Measurements from ENCODE around the gene UNC5A. TPM values are rescaled to one million over a fixed set of nuclear protein-coding genes. Genes with fewer than 3 reads are reported as not detected.

Gene UNC5A
- total and polyA plus RNA-seq, 7 experiments from 2014 or later = not detected

DNA sequence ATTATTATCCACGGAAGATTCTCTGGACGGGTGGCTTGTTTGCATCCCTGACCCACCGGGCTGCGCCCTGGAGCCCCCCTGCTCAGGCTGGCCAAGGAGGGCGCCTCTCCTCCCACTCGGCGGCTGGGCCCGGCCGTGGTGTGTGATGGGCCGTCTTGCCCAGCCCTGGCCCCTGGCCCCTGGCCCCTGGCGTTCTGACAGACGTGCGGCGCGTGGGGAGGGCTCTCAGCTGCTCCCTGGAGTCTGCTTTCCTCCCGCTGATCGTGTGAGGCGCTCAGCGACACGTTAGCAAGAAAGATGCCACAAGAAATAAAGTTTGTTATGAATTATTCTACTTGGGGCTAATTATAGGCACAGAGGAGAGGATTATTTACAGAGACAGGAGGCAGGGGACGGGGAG lies 33.3 kb downstream of the UNC5A start:
- Mint-ChIP-seq H3K27ac (no peak overlapping the region), H3K4me1 (peaks cover 0 to 3% (median 0%) of the 10 kb centered on the region in 7 donors), H3K4me3 (no peak overlapping the region), H3K36me3 (no peaks in the 10 kb centered on the region), H3K9me3 (peaks cover 0 to 2% (median 0%) of the 10 kb centered on the region in 11 donors), H3K27me3 (peaks cover 11 to 52% (median 31%) of the 10 kb centered on the region in 5 donors)
- intact Hi-C loops (cut with micrococcal nuclease) = no loop called here
- no peak for DNase-seq
- Histone ChIP-seq H3K27ac (ENCODE audit: low read depth, low read length) (no peak overlapping the region), H3K9me3 (ENCODE audit: control insufficient read depth in 2 of 3, low read length in 3 of 3) (no peaks in the 10 kb centered on the region), H3K27me3 (ENCODE audit: control insufficient read depth in 2 of 2, insufficient read depth in 2 of 2, low read length in 2 of 2) (no peaks in the 10 kb centered on the region), H3K36me3 (ENCODE audit: control insufficient read depth in 2 of 3, insufficient read depth in 3 of 3, low read length in 3 of 3) (no peaks in the 10 kb centered on the region), H3K4me3 (ENCODE audit: low read length) (no peak overlapping the region), H3K4me1 (ENCODE audit: control insufficient read depth in 2 of 2, insufficient read depth in 2 of 2, low read length in 2 of 2) (no peaks in the 10 kb centered on the region)
- POLR2A ChIA-PET = no interaction called here
- ATAC-seq = no peak
- CTCF ChIA-PET = no interaction called here

DNA sequence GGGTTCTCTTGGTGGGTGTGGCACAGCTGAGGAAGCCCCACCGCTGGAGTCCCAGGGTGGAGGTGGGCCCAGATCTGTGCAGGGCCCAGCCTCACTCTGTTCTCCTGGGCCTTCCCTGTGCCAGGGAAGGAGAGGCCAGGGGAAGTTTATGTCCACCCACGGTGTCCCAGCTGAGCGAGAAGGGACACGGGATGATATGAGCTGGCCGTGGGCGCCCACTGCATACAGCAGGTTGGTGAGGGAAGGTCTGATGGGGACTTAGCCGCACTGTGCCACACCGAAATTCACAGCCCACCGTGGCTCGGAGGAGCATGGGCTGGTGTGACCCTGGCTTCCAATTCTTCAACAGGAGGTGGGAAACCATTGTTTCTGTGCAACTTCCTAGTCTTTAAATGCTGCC lies 33.9 kb downstream of the UNC5A start:
- peaks cover 11 to 52% (median 31%) of the 10 kb centered on the region in 5 donors for H3K27me3 Mint-ChIP-seq
- Histone ChIP-seq H3K36me3 (ENCODE audit: control insufficient read depth in 2 of 3, insufficient read depth in 3 of 3, low read length in 3 of 3) (no peaks in the 10 kb centered on the region), H3K27ac (ENCODE audit: low read depth, low read length) (no peak overlapping the region), H3K4me1 (ENCODE audit: control insufficient read depth in 2 of 2, insufficient read depth in 2 of 2, low read length in 2 of 2) (no peaks in the 10 kb centered on the region), H3K4me3 (ENCODE audit: low read length) (no peak overlapping the region), H3K9me3 (ENCODE audit: control insufficient read depth in 2 of 3, low read length in 3 of 3) (no peaks in the 10 kb centered on the region), H3K27me3 (ENCODE audit: control insufficient read depth in 2 of 2, insufficient read depth in 2 of 2, low read length in 2 of 2) (no peaks in the 10 kb centered on the region)
- peaks cover 0 to 3% (median 0%) of the 10 kb centered on the region in 7 donors for H3K4me1 Mint-ChIP-seq
- no peak overlapping the region for H3K4me3 Mint-ChIP-seq
- peaks cover 0 to 2% (median 0%) of the 10 kb centered on the region in 11 donors for H3K9me3 Mint-ChIP-seq
- ChIA-PET CTCF (no interaction called here), POLR2A (no interaction called here)
- H3K27ac Mint-ChIP-seq = no peak overlapping the region
- no peaks in the 10 kb centered on the region for H3K36me3 Mint-ChIP-seq
- intact Hi-C loops (cut with micrococcal nuclease) = no loop called here
- DNase-seq = no peak
- ATAC-seq = no peak

DNA sequence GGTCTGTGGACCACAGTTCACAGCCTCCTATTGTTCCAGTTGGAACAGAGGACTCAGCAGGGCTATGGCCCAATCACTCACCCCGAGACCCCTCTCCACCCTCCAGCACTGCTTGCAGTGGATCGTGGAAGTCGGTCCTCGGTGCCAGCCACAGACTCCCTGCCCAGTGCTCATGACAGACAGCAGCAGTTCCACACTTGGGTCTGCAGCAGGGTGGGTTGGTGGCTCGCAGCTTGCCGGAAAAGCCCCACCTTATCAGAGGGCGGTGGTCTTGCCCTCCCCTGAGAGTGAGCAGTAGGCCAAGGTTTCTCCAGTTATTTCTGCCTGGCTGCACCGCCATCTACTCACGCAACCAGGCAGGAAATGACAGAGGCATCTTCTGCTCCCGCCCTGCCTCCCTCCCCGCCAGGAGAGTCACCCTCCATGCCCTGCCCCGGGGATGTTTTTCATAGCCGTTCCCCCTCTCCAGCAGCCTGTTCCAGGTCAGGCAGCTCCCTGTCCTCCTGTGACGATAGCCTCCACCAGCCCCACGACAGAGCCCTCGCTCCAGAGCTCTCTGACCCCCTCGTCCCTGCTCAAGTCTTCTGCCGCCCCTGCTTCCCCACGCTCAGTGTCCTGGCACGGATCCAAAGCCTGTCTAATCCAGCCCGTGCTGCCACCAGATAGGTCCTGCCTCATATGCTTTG lies 34.5 kb downstream of the UNC5A start:
- Histone ChIP-seq H3K9me3 (ENCODE audit: control insufficient read depth in 2 of 3, low read length in 3 of 3) (no peaks in the 10 kb centered on the region), H3K4me3 (ENCODE audit: low read length) (no peak overlapping the region), H3K27ac (ENCODE audit: low read depth, low read length) (no peak overlapping the region), H3K36me3 (ENCODE audit: control insufficient read depth in 2 of 3, insufficient read depth in 3 of 3, low read length in 3 of 3) (no peaks in the 10 kb centered on the region), H3K27me3 (ENCODE audit: control insufficient read depth in 2 of 2, insufficient read depth in 2 of 2, low read length in 2 of 2) (no peaks in the 10 kb centered on the region), H3K4me1 (ENCODE audit: control insufficient read depth in 2 of 2, insufficient read depth in 2 of 2, low read length in 2 of 2) (no peaks in the 10 kb centered on the region)
- peaks cover 0 to 2% (median 0%) of the 10 kb centered on the region in 11 donors for H3K9me3 Mint-ChIP-seq
- DNase-seq (no peak), ATAC-seq (no peak)
- H3K27ac Mint-ChIP-seq = no peak overlapping the region
- intact Hi-C loops (cut with micrococcal nuclease) = no loop called here
- CTCF ChIA-PET = no interaction called here
- POLR2A ChIA-PET = no interaction called here
- H3K36me3 Mint-ChIP-seq = no peaks in the 10 kb centered on the region
- H3K4me1 Mint-ChIP-seq = peaks cover 0 to 3% (median 0%) of the 10 kb centered on the region in 7 donors
- H3K4me3 Mint-ChIP-seq = no peak overlapping the region
- peaks cover 11 to 56% (median 31%) of the 10 kb centered on the region in 5 donors for H3K27me3 Mint-ChIP-seq

DNA sequence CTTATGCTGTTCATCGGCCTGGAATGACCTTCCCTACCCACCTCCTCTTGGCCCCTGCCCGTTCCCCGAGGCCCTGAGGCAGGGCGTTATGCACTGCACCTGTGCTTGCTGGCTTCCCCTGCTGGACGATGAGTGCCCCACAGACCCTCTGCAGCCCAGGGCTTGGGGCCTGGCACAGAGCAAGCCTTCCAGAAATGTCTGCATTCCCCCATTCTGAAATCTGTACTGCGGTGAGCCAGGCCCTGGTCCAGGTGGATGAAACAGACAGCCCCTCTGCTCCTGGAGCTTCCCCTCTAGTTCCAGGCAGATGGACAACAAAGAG lies 35.0 kb downstream of the UNC5A start:
- no peaks in the 10 kb centered on the region for H3K9me3 ChIP-seq (ENCODE audit: control insufficient read depth in 2 of 3, low read length in 3 of 3)
- no peak for DNase-seq
- no peak overlapping the region for H3K4me3 Mint-ChIP-seq
- peaks cover 9 to 56% (median 31%) of the 10 kb centered on the region in 5 donors for H3K27me3 Mint-ChIP-seq
- no peaks in the 10 kb centered on the region for H3K4me1 ChIP-seq (ENCODE audit: control insufficient read depth in 2 of 2, insufficient read depth in 2 of 2, low read length in 2 of 2)
- POLR2A ChIA-PET = no interaction called here
- no peaks in the 10 kb centered on the region for H3K36me3 Mint-ChIP-seq
- no peak overlapping the region for H3K4me3 ChIP-seq (ENCODE audit: low read length)
- H3K4me1 Mint-ChIP-seq = peaks cover 0 to 3% (median 0%) of the 10 kb centered on the region in 7 donors
- H3K27ac ChIP-seq (ENCODE audit: low read depth, low read length) = no peak overlapping the region
- CTCF ChIA-PET = no interaction called here
- H3K36me3 ChIP-seq (ENCODE audit: control insufficient read depth in 2 of 3, insufficient read depth in 3 of 3, low read length in 3 of 3) = no peaks in the 10 kb centered on the region
- H3K9me3 Mint-ChIP-seq = peaks cover 0 to 2% (median 0%) of the 10 kb centered on the region in 11 donors
- H3K27ac Mint-ChIP-seq = no peak overlapping the region
- no peaks in the 10 kb centered on the region for H3K27me3 ChIP-seq (ENCODE audit: control insufficient read depth in 2 of 2, insufficient read depth in 2 of 2, low read length in 2 of 2)
- no peak for ATAC-seq
- intact Hi-C loops (cut with micrococcal nuclease) = no loop called here

DNA sequence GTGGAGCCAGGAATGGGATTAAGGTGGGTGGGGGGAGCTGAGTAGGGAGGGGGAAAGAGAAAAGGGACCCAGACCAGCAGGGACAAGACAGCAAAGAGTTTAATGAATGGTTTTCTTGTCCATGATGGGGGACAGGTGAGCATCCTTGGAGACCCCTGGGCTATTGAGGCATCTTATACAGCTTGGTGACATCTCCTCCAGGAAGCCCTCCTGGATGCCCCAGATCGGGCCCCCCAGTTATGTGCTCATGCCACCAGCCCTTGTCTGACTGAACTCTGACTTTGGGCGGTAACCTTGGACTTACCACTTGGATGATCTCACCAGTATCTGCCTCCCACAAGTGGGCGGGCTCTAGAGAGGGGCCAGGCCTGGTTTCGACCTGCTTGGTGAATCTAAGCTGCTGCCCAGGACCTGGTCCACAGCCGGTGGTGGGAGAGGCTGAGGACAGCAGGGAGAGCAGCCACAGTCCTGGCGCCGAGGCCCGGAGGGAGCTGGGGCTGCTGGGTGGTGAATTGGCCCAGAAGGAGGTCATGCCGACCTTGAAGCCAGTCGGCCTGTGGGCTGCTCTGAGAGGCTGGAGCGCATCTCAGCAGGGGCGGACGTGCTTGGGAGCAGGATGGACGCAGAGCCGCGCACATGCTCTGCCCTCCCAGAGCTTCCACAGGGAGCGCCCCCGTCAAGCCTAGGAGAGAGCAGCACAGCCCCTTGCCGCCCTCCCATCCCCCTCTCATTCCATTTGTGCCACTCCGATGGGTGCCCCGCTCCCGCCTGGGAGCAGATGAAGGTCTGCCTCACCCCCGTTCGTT lies 36.2 kb downstream of the UNC5A start:
- no peaks in the 10 kb centered on the region for H3K36me3 ChIP-seq (ENCODE audit: control insufficient read depth in 2 of 3, insufficient read depth in 3 of 3, low read length in 3 of 3)
- POLR2A ChIA-PET = no interaction called here
- no peak overlapping the region for H3K27ac Mint-ChIP-seq
- CTCF ChIA-PET = no interaction called here
- intact Hi-C loops (cut with micrococcal nuclease) = no loop called here
- no peaks in the 10 kb centered on the region for H3K4me1 ChIP-seq (ENCODE audit: control insufficient read depth in 2 of 2, insufficient read depth in 2 of 2, low read length in 2 of 2)
- no peaks in the 10 kb centered on the region for H3K27me3 ChIP-seq (ENCODE audit: control insufficient read depth in 2 of 2, insufficient read depth in 2 of 2, low read length in 2 of 2)
- H3K27me3 Mint-ChIP-seq = peaks cover 9 to 50% (median 32%) of the 10 kb centered on the region in 5 donors
- H3K27ac ChIP-seq (ENCODE audit: low read depth, low read length) = no peak overlapping the region
- no peak overlapping the region for H3K4me3 ChIP-seq (ENCODE audit: low read length)
- DNase-seq (no peak), ATAC-seq (no peak)
- H3K36me3 Mint-ChIP-seq = no peaks in the 10 kb centered on the region
- no peaks in the 10 kb centered on the region for H3K9me3 ChIP-seq (ENCODE audit: control insufficient read depth in 2 of 3, low read length in 3 of 3)
- H3K4me3 Mint-ChIP-seq = no peak overlapping the region
- peaks cover 0 to 3% (median 0%) of the 10 kb centered on the region in 7 donors for H3K4me1 Mint-ChIP-seq
- H3K9me3 Mint-ChIP-seq = peaks cover 0 to 2% (median 0%) of the 10 kb centered on the region in 11 donors

DNA sequence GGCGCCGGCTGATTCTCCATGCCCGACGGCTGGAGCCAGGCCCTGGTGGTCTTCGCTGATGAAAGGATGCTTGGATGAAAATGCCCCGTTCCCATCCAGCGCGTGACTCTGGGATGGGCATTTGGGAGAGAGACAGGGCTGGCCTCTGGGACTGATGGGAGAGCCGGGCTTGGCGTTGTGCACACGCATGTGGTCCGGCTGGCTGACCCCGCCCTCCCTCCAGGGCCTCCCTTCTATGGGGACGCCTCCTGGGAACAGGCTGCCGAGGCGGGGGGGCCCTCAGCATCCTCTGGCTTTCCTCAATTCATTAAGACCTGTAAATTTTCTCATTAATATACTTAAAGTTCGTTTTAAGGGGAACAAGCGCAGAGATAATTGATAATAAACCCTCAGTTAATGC lies 36.8 kb downstream of the UNC5A start:
- Histone ChIP-seq H3K36me3 (ENCODE audit: control insufficient read depth in 2 of 3, insufficient read depth in 3 of 3, low read length in 3 of 3) (no peaks in the 10 kb centered on the region), H3K4me1 (ENCODE audit: control insufficient read depth in 2 of 2, insufficient read depth in 2 of 2, low read length in 2 of 2) (no peaks in the 10 kb centered on the region), H3K9me3 (ENCODE audit: control insufficient read depth in 2 of 3, low read length in 3 of 3) (no peaks in the 10 kb centered on the region), H3K27ac (ENCODE audit: low read depth, low read length) (no peak overlapping the region), H3K4me3 (ENCODE audit: low read length) (no peak overlapping the region), H3K27me3 (ENCODE audit: control insufficient read depth in 2 of 2, insufficient read depth in 2 of 2, low read length in 2 of 2) (no peaks in the 10 kb centered on the region)
- intact Hi-C loops (cut with micrococcal nuclease) = no loop called here
- H3K27ac Mint-ChIP-seq = no peak overlapping the region
- H3K4me1 Mint-ChIP-seq = peaks cover 0 to 3% (median 0%) of the 10 kb centered on the region in 7 donors
- no peaks in the 10 kb centered on the region for H3K36me3 Mint-ChIP-seq
- ChIA-PET CTCF (no interaction called here), POLR2A (no interaction called here)
- DNase-seq (no peak), ATAC-seq (no peak)
- H3K4me3 Mint-ChIP-seq = no peak overlapping the region
- peaks cover 0 to 2% (median 0%) of the 10 kb centered on the region in 11 donors for H3K9me3 Mint-ChIP-seq
- H3K27me3 Mint-ChIP-seq = peaks cover 9 to 43% (median 28%) of the 10 kb centered on the region in 5 donors

Data from naive thymus-derived CD4-positive, alpha-beta T cell (primary cell).